HepG2 (cell line): ENCODE data around the gene MSMB. TPM values are rescaled to one million over a fixed set of nuclear protein-coding genes. Genes with fewer than 3 reads are reported as not detected.

Experiments used
- CBFB ChIP-seq: sonication (generic); formaldehyde crosslinking; IDR thresholded peaks from 2 replicates; pipeline ENCODE4 v1.4.0; 2020; ENCODE audit warnings: missing genetic modification reagents
- ESRRA ChIP-seq: sonication (generic); formaldehyde crosslinking; IDR thresholded peaks from 2 replicates; pipeline ENCODE4 v1.5.1; 2020; ENCODE audit warnings: mild to moderate bottlenecking, low read depth, missing genetic modification reagents
- GPN1 ChIP-seq: sonication (generic); formaldehyde crosslinking; IDR thresholded peaks from 2 replicates; pipeline ENCODE4 v1.5.1; 2020; ENCODE audit warnings: missing genetic modification reagents, borderline replicate concordance
- HDAC6 ChIP-seq: fragments of 200-600 bp; sonication (generic); IDR thresholded peaks from 2 replicates; pipeline ENCODE4 v1.7.0; 2017; ENCODE audit warnings: mild to moderate bottlenecking, antibody characterized with exemption, low read length, low read depth
- KDM5A ChIP-seq: fragments of 200-600 bp; sonication (generic); IDR thresholded peaks from 2 replicates; pipeline ENCODE4 v1.7.0; 2018; ENCODE audit warnings: antibody characterized with exemption, mild to moderate bottlenecking, low read length, borderline replicate concordance
- KLF6 ChIP-seq: IDR thresholded peaks from 2 replicates; pipeline ENCODE4 v1.8.0; 2016; ENCODE audit warnings: missing biosample characterization, missing genetic modification reagents
- KMT2B ChIP-seq: IDR thresholded peaks from 2 replicates; pipeline ENCODE4 v1.6.1; 2016; ENCODE audit warnings: missing genetic modification reagents, missing compliant biosample characterization
- REL ChIP-seq: sonication (generic); formaldehyde crosslinking; conservative IDR thresholded peaks from 2 replicates; pipeline ENCODE4 v1.8.0; 2022; ENCODE audit warnings: mild to moderate bottlenecking, missing genetic modification reagents, moderate library complexity
- RFX1 ChIP-seq: fragments of 450-650 bp; IDR thresholded peaks from 2 replicates; pipeline ENCODE4 v1.6.1; 2017
- SP1 ChIP-seq, 2 experiments: fragments of 450-650 bp in 1 of 2; sonication (generic) in 1 of 2; formaldehyde crosslinking in 1 of 2; IDR thresholded peaks; 2 replicates each; pipeline versions ENCODE4 v1.4.0 to v1.6.1; 2016 to 2020; ENCODE audit warnings: missing genetic modification reagents in 1 of 2
- TRIM22 ChIP-seq: fragments of 450-650 bp; IDR thresholded peaks from 2 replicates; pipeline ENCODE4 v1.6.1; 2017
- XRCC5 ChIP-seq: fragments of 200-400 bp; formaldehyde crosslinking; optimal IDR thresholded peaks from 2 replicates; pipeline ENCODE3; 2017; ENCODE audit warnings: mild to moderate bottlenecking, low read length
- ZFP36 ChIP-seq: fragments of 150-350 bp; IDR thresholded peaks from 2 replicates; pipeline ENCODE4 v1.6.1; 2018; ENCODE audit warnings: borderline replicate concordance, low read length, low read depth; ENCODE audit not compliant: partially characterized antibody
- ZFP41 ChIP-seq: sonication (generic); formaldehyde crosslinking; IDR thresholded peaks from 2 replicates; pipeline ENCODE4 v1.4.0; 2020; ENCODE audit warnings: mild to moderate bottlenecking, missing genetic modification reagents, borderline replicate concordance
- ZNF12 ChIP-seq: sonication (generic); formaldehyde crosslinking; IDR thresholded peaks from 2 replicates; pipeline ENCODE4 v1.5.0; 2020; ENCODE audit warnings: missing genetic modification reagents
- ZNF136 ChIP-seq: sonication (generic); formaldehyde crosslinking; IDR thresholded peaks from 2 replicates; pipeline ENCODE4 v1.8.1; 2022; ENCODE audit warnings: low read depth, mild to moderate bottlenecking, moderate library complexity, missing genetic modification reagents
- ZNF180 ChIP-seq: sonication (generic); formaldehyde crosslinking; IDR thresholded peaks from 2 replicates; pipeline ENCODE4 v1.4.0; 2020; ENCODE audit warnings: low read depth, missing genetic modification reagents, borderline replicate concordance
- ZNF331 ChIP-seq: sonication (generic); formaldehyde crosslinking; IDR thresholded peaks from 2 replicates; pipeline ENCODE4 v1.4.0; 2020; ENCODE audit warnings: missing genetic modification reagents
- ZNF451 ChIP-seq: sonication (generic); formaldehyde crosslinking; IDR thresholded peaks from 2 replicates; pipeline ENCODE4 v1.5.0; 2020; ENCODE audit warnings: mild to moderate bottlenecking, missing genetic modification reagents
- ZNF501 ChIP-seq: sonication (generic); formaldehyde crosslinking; IDR thresholded peaks from 2 replicates; pipeline ENCODE4 v1.5.1; 2020; ENCODE audit warnings: mild to moderate bottlenecking, moderate library complexity, missing genetic modification reagents
- ZNF563 ChIP-seq: sonication (generic); formaldehyde crosslinking; IDR thresholded peaks from 2 replicates; pipeline ENCODE4 v1.8.0; 2022; ENCODE audit warnings: mild to moderate bottlenecking, moderate library complexity, missing genetic modification reagents
- ZNF605 ChIP-seq: sonication (generic); formaldehyde crosslinking; IDR thresholded peaks from 2 replicates; pipeline ENCODE4 v1.8.0; 2022; ENCODE audit warnings: mild to moderate bottlenecking, missing genetic modification reagents
- ZSCAN31 ChIP-seq: sonication (generic); formaldehyde crosslinking; IDR thresholded peaks from 2 replicates; pipeline ENCODE4 v1.5.0; 2020; ENCODE audit warnings: low read depth, mild to moderate bottlenecking, missing genetic modification reagents
- ZSCAN9 ChIP-seq: IDR thresholded peaks from 2 replicates; pipeline ENCODE4 v1.6.1; 2016; ENCODE audit warnings: borderline replicate concordance
- polyA plus RNA-seq, 8 experiments: library from polyadenylated mRNA; depleted of rRNA in 3 of 8; stranded (reverse) in 7 of 8; unstranded in 1 of 8; fragments of >200 nt; fragmentation: Illumina TruSeq in 4 of 8; extraction: Trizol in 4 of 8; gene quantifications; 2 replicates each; pipeline versions ENCODE4 v1.2.1 to v1.2.3, GENCODE V29; 2011 to 2016; ENCODE audit warnings: low read depth in 4 of 8, missing spikeins in 1 of 8, mixed read lengths in 1 of 8; ENCODE audit not compliant: insufficient read depth in 1 of 8
- total RNA-seq, 5 experiments: library from RNA; depleted of rRNA; stranded (reverse); fragments of >200 nt; fragmentation: Illumina TruSeq; extraction: Trizol; gene quantifications; 2 replicates each; pipeline ENCODE4 v1.2.3, GENCODE V29; 2016; ENCODE audit warnings: low read depth in 1 of 5
- TF ChIP-seq, protein P1 (sequence below): sonication (generic); formaldehyde crosslinking; IDR thresholded peaks from 2 replicates; pipeline ENCODE4 v1.8.0; 2022; ENCODE audit warnings: missing genetic modification reagents, low read depth, mild to moderate bottlenecking, borderline replicate concordance
- TF ChIP-seq, protein P2 (sequence below): IDR thresholded peaks from 2 replicates; pipeline ENCODE4 v1.6.1; 2016; ENCODE audit warnings: missing compliant biosample characterization, missing genetic modification reagents, borderline replicate concordance

Gene MSMB
- total and polyA plus RNA-seq, 2 of the 13 experiments (the other 11 are each of a cell fraction or from before 2014, with no cell fraction given), result 0.84 TPM; not detected in 1

- no peak for TF ChIP-seq ZNF180 (CRISPR knock-in tag)
- TF ChIP-seq HDAC6, result no peak
- TF ChIP-seq GPN1 (CRISPR knock-in tag), result no peak
- no peak for TF ChIP-seq RFX1
- no peak for TF ChIP-seq ESRRA (CRISPR knock-in tag)
- TF ChIP-seq SP1 (IDR thresholded peaks at IDR 0.05), result no peak
- TF ChIP-seq SP1 (CRISPR knock-in tag; IDR thresholded peaks at IDR 0.05), result no peak
- no peak for TF ChIP-seq TRIM22
- no peak for TF ChIP-seq ZNF136 (CRISPR knock-in tag)
- no peak for TF ChIP-seq KMT2B (CRISPR knock-in tag)
- TF ChIP-seq, protein P1, sequence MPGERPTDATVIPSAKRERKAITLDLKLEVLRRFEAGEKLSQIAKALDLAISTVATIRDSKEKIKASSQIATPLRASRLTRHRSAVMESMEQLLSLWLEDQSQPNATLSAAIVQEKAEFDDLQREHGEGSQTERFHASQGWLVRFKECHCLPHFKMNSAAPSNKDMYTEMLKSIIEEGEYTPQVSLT (CRISPR knock-in tag), result 0 out of 2 replicates have a peak, but pooled peaks have one; percentile 23
- TF ChIP-seq ZNF331 (CRISPR knock-in tag), result no peak
- TF ChIP-seq ZFP41 (CRISPR knock-in tag), result no peak
- TF ChIP-seq REL (CRISPR knock-in tag), result no peak
- no peak for TF ChIP-seq KLF6 (CRISPR knock-in tag)
- no peak for TF ChIP-seq ZNF605 (CRISPR knock-in tag)
- TF ChIP-seq ZNF563 (CRISPR knock-in tag), result 0 out of 2 replicates have a peak, but pooled peaks have one; percentile 39
- no peak for TF ChIP-seq XRCC5
- peak; percentile 12; the same call in 1 of the 2 replicates for TF ChIP-seq ZSCAN31
- no peak for TF ChIP-seq ZSCAN9 (CRISPR knock-in tag)
- no peak for TF ChIP-seq ZNF451 (CRISPR knock-in tag)
- no peak for TF ChIP-seq ZNF12
- TF ChIP-seq ZNF501 (CRISPR knock-in tag), result no peak
- TF ChIP-seq, protein P2, sequence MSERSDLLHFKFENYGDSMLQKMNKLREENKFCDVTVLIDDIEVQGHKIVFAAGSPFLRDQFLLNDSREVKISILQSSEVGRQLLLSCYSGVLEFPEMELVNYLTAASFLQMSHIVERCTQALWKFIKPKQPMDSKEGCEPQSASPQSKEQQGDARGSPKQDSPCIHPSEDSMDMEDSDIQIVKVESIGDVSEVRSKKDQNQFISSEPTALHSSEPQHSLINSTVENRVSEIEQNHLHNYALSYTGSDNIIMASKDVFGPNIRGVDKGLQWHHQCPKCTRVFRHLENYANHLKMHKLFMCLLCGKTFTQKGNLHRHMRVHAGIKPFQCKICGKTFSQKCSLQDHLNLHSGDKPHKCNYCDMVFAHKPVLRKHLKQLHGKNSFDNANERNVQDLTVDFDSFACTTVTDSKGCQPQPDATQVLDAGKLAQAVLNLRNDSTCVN (CRISPR knock-in tag), result no peak
- no peak for TF ChIP-seq KDM5A
- no peak for TF ChIP-seq CBFB (CRISPR knock-in tag)
- TF ChIP-seq ZFP36, result no peak
Measured at GRCh38 chr10:46052791-46053375, 6.8 kb upstream of the MSMB start (continued).
